HEK293T (cell line): ENCODE results near the gene SELENOH.

Experiments
- CTCF ChIA-PET: fragments of 350-600 bp; formaldehyde crosslinking; extraction: SDS; loops from one replicate; lab custom pipeline; 2021; ENCODE audit warnings: antibody characterized with exemption, inconsistent platforms; lab: Yijun Ruan, JAX
- POLR2A ChIA-PET: fragments of 350-600 bp; formaldehyde crosslinking; extraction: SDS; loops from one replicate; lab custom pipeline; 2020; ENCODE audit warnings: antibody characterized with exemption, inconsistent platforms; lab: Yijun Ruan, JAX
- DNase-seq: peaks from one replicate; pipeline ENCODE4 v3.0.0; 2012; ENCODE audit warnings: mixed read lengths; ENCODE audit errors: extremely low spot score
- ARNT ChIP-seq: fragments of 450-650 bp; IDR thresholded peaks from 2 replicates; pipeline ENCODE4 v1.6.1; 2017; ENCODE audit warnings: mild to moderate bottlenecking
- BHLHE40 ChIP-seq: fragments of 450-650 bp; IDR thresholded peaks from 2 replicates; pipeline ENCODE4 v1.6.1; 2016; ENCODE audit warnings: mild to moderate bottlenecking, moderate library complexity, borderline replicate concordance
- CTBP1 ChIP-seq: fragments of 450-650 bp; IDR thresholded peaks from 2 replicates; pipeline ENCODE4 v1.6.1; 2016; ENCODE audit warnings: borderline replicate concordance
- ELF4 ChIP-seq: fragments of 450-650 bp; IDR thresholded peaks from 2 replicates; pipeline ENCODE4 v1.6.1; 2017; ENCODE audit warnings: antibody characterized with exemption
- FOXA1 ChIP-seq: fragments of 450-650 bp; IDR thresholded peaks from 2 replicates; pipeline ENCODE4 v1.6.1; 2016; ENCODE audit warnings: mild to moderate bottlenecking
- FOXK2 ChIP-seq: fragments of 450-650 bp; IDR thresholded peaks from 2 replicates; pipeline ENCODE4 v1.6.1; 2016; ENCODE audit warnings: mild to moderate bottlenecking
- FOXM1 ChIP-seq: fragments of 450-650 bp; IDR thresholded peaks from 2 replicates; pipeline ENCODE4 v1.6.1; 2017; ENCODE audit warnings: mild to moderate bottlenecking, borderline replicate concordance
- HDGF ChIP-seq: fragments of 450-650 bp; IDR thresholded peaks from 2 replicates; pipeline ENCODE4 v1.6.1; 2017; ENCODE audit warnings: antibody characterized with exemption, borderline replicate concordance
- L3MBTL2 ChIP-seq: fragments of 450-650 bp; conservative IDR thresholded peaks from 2 replicates; pipeline ENCODE4 v1.6.1; 2016; ENCODE audit warnings: mild to moderate bottlenecking
- LEF1 ChIP-seq: fragments of 450-650 bp; IDR thresholded peaks from 2 replicates; pipeline ENCODE4 v1.6.1; 2017; ENCODE audit warnings: mild to moderate bottlenecking, borderline replicate concordance
- NFRKB ChIP-seq: fragments of 450-650 bp; IDR thresholded peaks from 2 replicates; pipeline ENCODE4 v1.6.1; 2016; ENCODE audit warnings: mild to moderate bottlenecking, moderate library complexity
- PKNOX1 ChIP-seq: fragments of 450-650 bp; IDR thresholded peaks from 2 replicates; pipeline ENCODE4 v1.6.1; 2016
- SP1 ChIP-seq: fragments of 450-650 bp; IDR thresholded peaks from 2 replicates; pipeline ENCODE4 v1.6.1; 2017
- SUZ12 ChIP-seq: fragments of 450-650 bp; IDR thresholded peaks from 2 replicates; pipeline ENCODE4 v1.6.1; 2016; ENCODE audit warnings: mild to moderate bottlenecking
- TARDBP ChIP-seq: fragments of 450-650 bp; IDR thresholded peaks from 2 replicates; pipeline ENCODE4 v1.6.1; 2016
- ZNF384 ChIP-seq: fragments of 450-650 bp; IDR thresholded peaks from 2 replicates; pipeline ENCODE4 v1.6.1; 2016

Gene SELENOH

GRCh38 chr11:57764021-57764420, 22.7 kb downstream of the SELENOH start:
- ChIA-PET POLR2A (interaction anchor here (1.3 to 1.5 kb wide), 2 partner anchors 14 to 22 kb away, joined by 4 to 10 read pairs; partner anchors contain the start of gene SELENOH), CTCF (interaction anchor here (2.0 to 3.0 kb wide), 2 partner anchors 15 to 37 kb away, joined by 7 to 13 read pairs; no protein-coding TSS in a partner anchor)
- TF ChIP-seq NFRKB (no peak), ELF4 (no peak), FOXK2 (no peak), ARNT (no peak), TARDBP (no peak), LEF1 (no peak), ZNF384 (no peak), PKNOX1 (no peak), BHLHE40 (no peak), FOXM1 (no peak), CTBP1 (no peak)
- no peak for DNase-seq

GRCh38 chr11:57764566-57764965, 23.3 kb downstream of the SELENOH start:
- DNase-seq, result no peak
- CTCF ChIA-PET, result interaction anchor here (2.0 to 3.0 kb wide), 2 partner anchors 14 to 36 kb away, joined by 7 to 13 read pairs; no protein-coding TSS in a partner anchor
- no peak for TF ChIP-seq TARDBP
- no peak for TF ChIP-seq PKNOX1
- no peak for TF ChIP-seq ZNF384
- no peak for TF ChIP-seq LEF1
- TF ChIP-seq BHLHE40, result no peak
- TF ChIP-seq FOXA1, result no peak
- TF ChIP-seq SUZ12, result no peak
- POLR2A ChIA-PET, result interaction anchor here (1.3 to 1.5 kb wide), 2 partner anchors 14 to 23 kb away, joined by 4 to 10 read pairs; partner anchors contain the start of gene SELENOH

GRCh38 chr11:57764972-57765371, 23.7 kb downstream of the SELENOH start:
- POLR2A ChIA-PET, result interaction anchor here (1.3 to 1.5 kb wide), 2 partner anchors 13 to 23 kb away, joined by 4 to 10 read pairs; partner anchors contain the start of gene SELENOH
- DNase-seq, result no peak
- TF ChIP-seq LEF1 (no peak), TARDBP (no peak), BHLHE40 (no peak), SUZ12 (no peak), PKNOX1 (no peak), HDGF (no peak), SP1 (no peak), ELF4 (no peak), FOXK2 (no peak), ZNF384 (no peak), CTBP1 (no peak), FOXA1 (no peak), NFRKB (no peak), L3MBTL2 (no peak)
- CTCF ChIA-PET, result interaction anchor here (2.0 to 3.0 kb wide), 2 partner anchors 14 to 36 kb away, joined by 7 to 13 read pairs; no protein-coding TSS in a partner anchor

- DNase-seq, result no peak
- no peak for TF ChIP-seq PKNOX1
- TF ChIP-seq NFRKB, result no peak
- TF ChIP-seq ARNT, result no peak
- TF ChIP-seq ZNF384, result no peak
- TF ChIP-seq FOXA1, result no peak
- no peak for TF ChIP-seq SP1
- TF ChIP-seq FOXM1, result no peak
- TF ChIP-seq L3MBTL2, result no peak
- TF ChIP-seq LEF1, result no peak
- TF ChIP-seq HDGF, result no peak
- no peak for TF ChIP-seq FOXK2
- TF ChIP-seq TARDBP, result no peak
- TF ChIP-seq CTBP1, result no peak
- no peak for TF ChIP-seq SUZ12
- TF ChIP-seq ELF4, result no peak
- TF ChIP-seq BHLHE40, result no peak
- CTCF ChIA-PET, result no interaction called here
- POLR2A ChIA-PET, result interaction anchor here (1.4 kb wide), 1 partner anchor 10 kb away, joined by 5 read pairs; the partner anchor contains the start of gene CTNND1
Measured at GRCh38 chr11:57770793-57771192, 29.5 kb downstream of the SELENOH start.

- CTCF ChIA-PET, result no interaction called here
- POLR2A ChIA-PET, result interaction anchor here (1.8 kb wide), 1 partner anchor 10 kb away, joined by 7 read pairs; the partner anchor contains the start of gene CTNND1
- TF ChIP-seq CTBP1, result no peak
- TF ChIP-seq FOXM1, result no peak
- no peak for TF ChIP-seq PKNOX1
- TF ChIP-seq ELF4, result no peak
- no peak for TF ChIP-seq FOXA1
- TF ChIP-seq L3MBTL2, result no peak
- no peak for TF ChIP-seq NFRKB
- no peak for TF ChIP-seq ARNT
- no peak for TF ChIP-seq TARDBP
- no peak for TF ChIP-seq SP1
- TF ChIP-seq LEF1, result no peak
- no peak for TF ChIP-seq ZNF384
- no peak for TF ChIP-seq HDGF
- TF ChIP-seq SUZ12, result no peak
- no peak for TF ChIP-seq FOXK2
- TF ChIP-seq BHLHE40, result no peak
- no peak for DNase-seq
Measured at GRCh38 chr11:57771365-57771764, 30.1 kb downstream of the SELENOH start.
